CD4-positive, alpha-beta T cell treated with Interleukin-6 at 100 ng/mL for 8 hours (primary cell): ENCODE results near the gene CDK19.

Experiments used
- DNase-seq: peaks from one replicate; pipeline ENCODE4 v3.0.0-alpha.2; 2020; ENCODE audit warnings: mixed read lengths, low spot score

The CDK19 gene

GRCh38 chr6:110658631-110659211, 156.5 kb downstream of the CDK19 start:
- DNase-seq = no peak

DNA sequence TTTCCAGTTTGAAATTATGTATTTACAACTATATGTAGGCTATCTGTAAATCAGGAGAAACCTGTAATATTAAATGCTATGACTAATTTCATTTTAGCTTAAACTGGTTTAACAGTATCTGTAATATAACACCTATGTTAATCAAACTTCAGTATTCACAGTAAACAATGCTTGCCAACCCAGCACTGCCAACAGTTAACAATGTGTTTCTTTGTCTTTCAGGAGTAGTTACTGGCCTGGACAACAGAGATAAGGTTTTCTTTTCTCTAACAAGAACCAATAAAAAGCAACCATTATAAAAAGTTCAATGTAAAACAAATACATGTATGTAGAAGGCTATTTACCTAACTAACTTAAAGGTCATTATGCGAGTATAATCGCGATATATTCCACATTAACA, 158.8 kb downstream of the CDK19 start:
- DNase-seq = no peak

DNA sequence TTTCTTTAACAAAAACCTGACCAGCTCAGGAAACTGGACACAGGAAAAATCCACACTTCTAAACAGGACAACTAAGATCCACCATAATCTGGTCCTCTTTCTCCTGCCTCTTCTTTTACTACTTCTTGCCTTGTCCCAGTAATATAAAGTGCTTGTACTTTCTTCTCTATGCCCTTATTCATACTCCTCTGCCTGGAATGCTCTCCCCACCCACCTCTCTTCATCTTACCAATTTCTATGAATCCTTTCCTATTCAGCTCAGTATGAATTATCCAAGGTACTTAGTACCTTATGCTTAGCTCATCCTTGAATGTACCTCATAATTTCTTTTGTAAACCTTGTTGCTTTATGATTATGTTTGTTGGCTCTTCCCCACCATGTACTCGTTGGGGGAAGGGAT, 159.4 kb downstream of the CDK19 start:
- no peak for DNase-seq

GRCh38 chr6:110654096-110654820, 161.0 kb downstream of the CDK19 start:
- DNase-seq = no peak

DNA sequence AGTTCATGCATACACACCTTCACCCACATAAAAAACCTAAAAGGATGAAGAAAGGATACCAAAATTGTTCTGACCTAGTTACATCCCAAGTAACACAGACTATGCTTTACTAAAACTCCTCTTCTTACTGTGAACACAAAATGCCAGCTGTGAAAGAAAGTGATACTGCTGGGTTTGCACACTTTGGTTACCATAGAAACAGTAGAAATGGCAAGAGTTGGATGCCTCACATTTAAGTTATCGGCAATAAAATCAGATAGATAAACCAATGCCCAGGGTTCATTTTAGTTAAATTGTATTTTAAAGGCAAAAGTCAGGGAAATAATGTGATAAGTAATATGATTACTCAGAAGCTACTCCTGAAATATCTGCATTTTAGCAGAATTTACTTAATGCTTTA, 161.9 kb downstream of the CDK19 start:
- no peak for DNase-seq

DNA sequence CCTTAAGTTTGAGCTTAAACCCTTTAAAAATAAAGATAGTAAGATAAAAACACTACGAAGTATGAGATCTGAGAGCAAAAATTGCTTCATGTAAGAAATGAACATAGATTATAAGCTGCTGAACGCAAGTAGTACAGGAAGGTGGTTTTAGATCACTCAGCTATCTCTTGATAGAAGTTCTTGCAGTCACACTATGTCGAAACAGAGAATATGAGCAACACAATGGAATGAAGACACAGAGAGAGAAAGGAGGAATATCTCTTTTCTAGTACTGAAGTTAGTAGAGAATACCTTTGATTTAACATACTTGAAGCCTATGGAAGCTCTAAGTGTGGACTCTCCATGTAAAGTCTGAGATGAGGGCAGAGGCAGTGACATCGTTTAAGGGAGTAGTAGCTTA, 162.7 kb downstream of the CDK19 start:
- no peak for DNase-seq

DNA sequence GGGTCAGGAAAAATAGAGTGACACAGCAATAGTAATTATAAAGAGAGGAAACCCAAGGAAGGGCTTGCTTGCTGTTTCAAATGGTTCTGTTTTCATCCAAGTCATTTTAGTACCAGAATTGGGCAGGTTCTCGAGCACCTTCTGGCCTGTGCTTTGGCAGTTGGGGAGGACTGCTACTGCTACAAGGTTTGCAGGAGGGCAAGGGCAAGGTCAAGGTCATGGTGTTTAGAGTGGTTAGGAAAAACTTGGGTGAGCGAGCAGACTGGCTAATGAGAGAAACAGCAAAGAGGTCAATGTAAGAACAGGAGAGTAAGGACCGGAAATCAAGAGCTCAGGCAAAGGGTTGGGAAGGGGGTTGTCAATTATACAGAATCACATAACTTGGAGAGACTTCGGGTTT, 164.5 kb downstream of the CDK19 start:
- no peak for DNase-seq

GRCh38 chr6:110649704-110650103, 165.6 kb downstream of the CDK19 start:
- no peak for DNase-seq

DNA sequence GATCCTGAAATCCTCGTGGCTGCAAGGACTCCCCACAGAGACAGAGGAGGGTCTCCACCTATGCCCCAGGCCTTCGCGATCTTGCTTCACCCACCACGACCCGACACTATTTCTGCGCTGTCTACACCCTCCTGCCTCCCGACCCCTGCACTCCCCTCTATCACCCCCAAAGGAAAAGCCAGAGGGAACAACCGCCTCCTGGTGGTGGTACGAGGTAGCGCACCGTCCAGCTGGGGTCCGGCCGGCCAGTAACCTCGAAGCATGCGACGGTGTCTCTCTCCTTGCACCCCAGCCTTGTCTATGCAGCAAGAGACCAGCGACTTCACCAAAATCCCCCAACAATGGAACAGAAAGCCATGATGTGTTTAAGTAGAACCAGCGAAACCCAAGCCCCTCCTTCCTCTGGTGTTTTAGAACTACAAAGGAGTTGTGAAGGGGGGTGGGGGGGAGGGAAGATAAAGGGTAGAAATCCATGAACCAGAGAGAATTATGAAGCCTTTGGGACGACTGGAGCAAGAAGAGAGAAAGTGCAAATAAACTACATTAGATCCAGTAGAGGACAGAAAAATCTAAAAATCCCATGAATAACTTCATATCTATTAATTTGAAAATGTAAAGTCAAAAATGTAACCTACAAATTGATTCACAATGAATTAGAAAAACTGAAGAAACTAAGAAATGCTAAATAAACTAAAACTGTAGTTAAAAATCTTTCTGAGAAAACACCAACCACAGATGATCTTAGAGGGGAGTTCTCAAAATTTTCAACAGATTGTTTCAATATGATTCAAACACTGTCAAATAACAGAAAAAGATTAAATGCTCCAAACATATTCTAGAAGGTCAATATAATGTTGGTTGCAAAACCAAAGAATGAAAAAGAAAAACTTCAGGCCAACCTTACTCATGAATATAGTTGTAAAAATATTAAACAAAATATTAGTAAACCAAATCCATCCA, 168.0 kb downstream of the CDK19 start:
- DNase-seq = no peak

DNA sequence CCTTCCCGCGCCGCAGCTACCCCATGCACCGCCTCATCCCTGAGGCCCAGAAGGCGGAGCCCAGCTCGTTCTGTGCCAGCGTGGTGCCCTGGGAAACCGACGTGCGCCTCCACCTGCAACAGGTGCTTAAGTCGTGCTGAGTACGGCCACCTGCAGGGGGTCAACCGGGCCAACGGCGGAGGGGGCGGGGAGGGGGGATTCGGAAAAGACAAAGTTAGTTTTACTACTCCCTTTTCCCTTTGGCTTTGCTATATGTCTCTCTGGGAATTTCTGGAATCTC, 168.9 kb downstream of the CDK19 start:
- no peak for DNase-seq

DNA sequence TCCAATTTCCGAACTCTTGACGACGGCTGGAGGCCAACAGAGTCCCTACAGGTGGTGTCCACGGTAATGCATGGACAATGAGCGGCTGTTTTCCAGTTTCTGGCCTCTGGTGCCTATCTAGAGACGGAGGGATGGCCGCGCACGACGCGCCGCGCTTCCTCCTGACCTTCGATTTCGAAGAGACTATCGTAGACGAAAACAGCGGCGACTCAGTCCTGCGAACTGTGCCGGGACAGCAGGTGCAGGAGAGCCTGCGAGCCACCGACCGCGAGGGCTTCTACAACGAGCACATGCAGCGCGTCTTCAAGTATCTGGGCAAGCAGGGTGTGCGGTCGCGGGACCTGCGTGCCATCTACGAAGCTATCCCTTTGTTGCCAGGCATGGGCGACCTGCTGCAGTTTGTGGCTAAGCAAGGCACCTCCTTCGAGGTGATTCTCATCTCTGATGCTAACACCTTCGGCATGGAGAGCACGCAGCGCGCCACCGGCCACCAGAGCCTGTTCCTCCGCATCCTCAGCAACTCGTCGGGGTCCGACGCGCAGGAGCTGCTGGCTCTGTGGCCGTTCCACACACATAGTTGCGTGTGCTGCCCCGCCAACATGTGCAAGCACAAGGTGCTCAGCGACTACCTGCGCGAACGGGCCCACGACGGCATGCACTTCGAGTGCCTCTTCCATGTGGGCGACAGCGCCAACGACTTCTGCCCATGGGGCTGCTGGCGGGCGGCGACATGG, 169.4 kb downstream of the CDK19 start:
- no peak for DNase-seq

DNA sequence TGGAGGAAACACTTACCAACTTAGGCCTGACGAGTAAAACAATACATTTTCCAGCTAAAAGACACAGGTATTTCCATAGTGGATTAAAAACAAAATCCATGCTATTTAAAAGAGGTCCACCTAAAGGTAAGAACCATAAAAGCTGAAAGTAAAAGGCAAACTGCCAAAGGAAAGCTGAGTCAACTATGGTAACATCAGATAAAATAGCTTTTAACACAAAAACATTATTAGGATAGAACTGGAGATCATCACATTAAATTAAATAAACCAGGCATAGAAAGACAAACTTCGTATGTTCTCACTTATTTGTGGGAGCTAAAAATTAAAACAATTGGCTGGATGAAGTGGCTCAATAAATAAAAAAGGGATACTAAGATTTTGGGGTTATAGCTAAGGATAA, 172.1 kb downstream of the CDK19 start:
- DNase-seq = no peak

GRCh38 chr6:110642711-110643110, 172.6 kb downstream of the CDK19 start:
- no peak for DNase-seq

DNA sequence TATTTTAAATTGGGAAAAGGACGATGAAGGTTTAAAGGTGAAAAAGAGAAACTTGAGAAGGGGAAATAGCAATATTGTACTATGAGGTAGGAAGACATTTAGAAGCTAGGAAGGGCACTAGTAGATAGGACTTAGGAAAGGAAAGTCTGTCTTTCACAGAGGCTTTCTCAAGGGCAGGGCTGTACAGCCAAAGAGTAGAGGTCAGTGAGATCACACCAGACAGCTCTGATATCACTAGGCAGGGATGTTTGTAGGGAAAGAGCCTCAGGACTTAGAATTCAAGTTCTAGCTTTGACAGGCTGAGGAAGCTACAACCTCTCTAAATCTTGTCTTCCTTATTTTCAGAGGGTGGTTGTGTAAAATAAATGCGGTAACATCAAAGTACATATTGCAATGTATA, 178.5 kb downstream of the CDK19 start:
- DNase-seq = no peak

GRCh38 chr6:110635096-110635495, 180.2 kb downstream of the CDK19 start:
- no peak for DNase-seq

- no peak for DNase-seq
These were observed 181.5 kb downstream of the CDK19 start for GRCh38 chr6:110633731-110634213.

DNA sequence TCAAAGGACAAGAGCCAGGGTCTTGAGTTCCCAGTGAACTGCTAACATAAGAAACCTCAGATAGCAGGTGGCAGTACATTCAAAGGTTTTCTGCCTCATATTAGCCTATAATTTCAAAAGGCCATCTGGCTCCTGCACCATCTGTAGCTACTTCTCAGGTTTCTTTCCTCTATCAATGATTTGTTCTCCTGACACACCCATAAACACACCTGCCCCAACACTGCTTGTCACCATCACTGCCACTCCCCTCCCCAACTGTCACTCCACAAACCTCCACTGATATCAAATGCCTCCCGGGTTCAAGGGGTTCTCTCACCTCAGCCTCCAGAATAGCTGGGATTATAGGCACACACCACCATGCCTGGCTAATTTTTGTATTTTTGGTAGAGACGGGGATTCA, 186.1 kb downstream of the CDK19 start:
- DNase-seq = no peak

- no peak for DNase-seq
These were observed 186.9 kb downstream of the CDK19 start for GRCh38 chr6:110628330-110628729.

DNA sequence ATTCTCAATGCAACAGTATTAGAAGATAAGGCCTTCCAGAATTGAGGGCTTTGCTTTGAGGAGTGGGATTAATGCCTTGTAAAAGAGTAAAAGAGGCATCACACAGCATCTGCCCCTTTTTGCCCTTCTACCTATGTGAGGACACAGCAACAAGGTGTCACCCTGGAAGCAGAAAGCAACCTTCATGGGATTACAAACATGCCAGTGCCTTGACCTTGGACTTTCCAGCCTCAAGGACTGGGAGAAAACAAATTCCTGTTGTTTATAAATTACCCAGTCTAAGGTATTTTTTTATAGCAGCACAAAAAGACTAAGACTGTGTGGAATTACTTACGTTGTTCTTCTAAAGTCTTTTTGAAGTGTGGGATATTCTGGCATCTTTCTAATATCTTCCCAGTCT, 188.8 kb downstream of the CDK19 start:
- DNase-seq = no peak

DNA sequence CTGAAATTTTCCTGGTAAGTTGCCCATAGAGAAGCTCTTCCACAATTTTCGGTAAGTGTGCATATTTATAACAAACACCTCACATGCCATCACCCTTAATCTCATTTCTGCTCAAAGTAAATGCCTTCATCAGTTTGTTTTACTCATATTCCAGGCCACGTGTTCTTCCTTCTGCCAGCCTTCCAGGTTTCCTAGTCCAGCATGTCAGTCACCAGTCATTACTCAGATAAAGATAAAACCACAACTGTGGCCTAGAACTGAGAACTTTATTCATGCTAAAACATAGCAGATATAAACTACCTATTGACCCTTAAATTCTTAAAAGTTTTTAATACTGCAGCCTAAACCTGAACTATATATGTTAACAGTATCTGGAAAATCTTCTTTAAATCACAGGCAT, 189.4 kb downstream of the CDK19 start:
- no peak for DNase-seq

DNA sequence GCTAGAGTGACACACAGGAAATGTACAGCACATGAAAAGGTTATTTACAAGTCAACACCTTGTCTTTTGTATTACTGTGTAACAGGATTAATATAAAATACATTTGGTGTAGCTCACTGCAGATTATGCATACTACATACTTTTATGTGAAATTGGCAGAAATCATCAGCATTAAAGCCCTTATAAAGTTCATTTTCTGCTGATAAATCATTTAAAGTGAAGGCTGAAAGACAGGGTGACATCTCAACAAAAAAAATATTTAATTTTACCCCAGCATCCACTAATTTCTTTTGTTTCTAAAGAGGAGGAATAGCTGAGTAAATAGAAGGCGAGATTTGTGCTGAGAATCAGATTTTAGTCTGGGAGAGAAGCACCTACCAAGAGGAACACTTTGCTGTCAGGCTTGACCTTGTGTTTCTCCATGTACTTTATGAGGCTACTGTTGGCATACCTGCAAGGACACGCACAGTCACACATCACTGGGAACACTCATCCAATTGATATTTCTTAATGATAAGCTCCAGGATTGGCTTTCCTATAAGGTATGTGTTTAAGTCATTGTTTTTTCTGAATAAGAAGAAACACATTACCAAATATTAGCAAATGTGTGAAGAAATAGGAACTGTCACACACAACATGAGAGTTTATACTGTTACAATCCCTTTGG, 192.2 kb downstream of the CDK19 start:
- no peak for DNase-seq

DNA sequence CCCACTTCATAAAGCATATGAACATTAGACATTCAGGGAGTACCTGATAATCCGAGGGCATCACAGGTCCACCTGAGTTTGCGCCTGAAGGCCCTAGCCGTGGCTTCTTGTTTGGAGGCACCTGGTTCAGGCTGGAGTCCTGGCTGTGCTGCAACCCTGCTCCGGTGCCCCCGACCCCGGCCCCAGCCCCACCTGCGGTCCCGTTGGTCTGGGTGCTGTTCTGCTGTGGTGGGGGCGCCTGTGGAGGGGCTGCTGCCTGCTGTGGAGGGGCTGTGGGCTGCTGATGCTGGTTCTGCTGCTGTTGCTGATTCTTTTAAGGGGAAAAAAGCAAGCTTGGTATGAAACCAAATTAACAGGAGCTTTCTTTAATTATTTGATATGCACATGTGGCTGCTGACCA, 194.2 kb downstream of the CDK19 start:
- no peak for DNase-seq
